DND-41 (cell line): ENCODE measurements around the gene MACO1.
"Not testable (repeated sequence)": the region's sequence is repeated elsewhere in the genome, so short reads cannot be mapped to it uniquely, and the experiment has no call there.

Experiments
- EZH2 ChIP-seq: IDR thresholded peaks from 3 replicates; pipeline ENCODE4 v1.6.1; 2012; ENCODE audit warnings: borderline replicate concordance, low read depth, mild to moderate bottlenecking, moderate library complexity, low read length, inconsistent platforms; ENCODE audit not compliant: severe bottlenecking
- TF ChIP-seq, protein P1 (sequence below): IDR thresholded peaks from 2 replicates; pipeline ENCODE4 v1.5.1; 2012; ENCODE audit warnings: borderline replicate concordance, low read length, moderate library complexity, mild to moderate bottlenecking; ENCODE audit not compliant: poor library complexity, severe bottlenecking; ENCODE audit errors: extremely low read depth

- TF ChIP-seq, protein P1, sequence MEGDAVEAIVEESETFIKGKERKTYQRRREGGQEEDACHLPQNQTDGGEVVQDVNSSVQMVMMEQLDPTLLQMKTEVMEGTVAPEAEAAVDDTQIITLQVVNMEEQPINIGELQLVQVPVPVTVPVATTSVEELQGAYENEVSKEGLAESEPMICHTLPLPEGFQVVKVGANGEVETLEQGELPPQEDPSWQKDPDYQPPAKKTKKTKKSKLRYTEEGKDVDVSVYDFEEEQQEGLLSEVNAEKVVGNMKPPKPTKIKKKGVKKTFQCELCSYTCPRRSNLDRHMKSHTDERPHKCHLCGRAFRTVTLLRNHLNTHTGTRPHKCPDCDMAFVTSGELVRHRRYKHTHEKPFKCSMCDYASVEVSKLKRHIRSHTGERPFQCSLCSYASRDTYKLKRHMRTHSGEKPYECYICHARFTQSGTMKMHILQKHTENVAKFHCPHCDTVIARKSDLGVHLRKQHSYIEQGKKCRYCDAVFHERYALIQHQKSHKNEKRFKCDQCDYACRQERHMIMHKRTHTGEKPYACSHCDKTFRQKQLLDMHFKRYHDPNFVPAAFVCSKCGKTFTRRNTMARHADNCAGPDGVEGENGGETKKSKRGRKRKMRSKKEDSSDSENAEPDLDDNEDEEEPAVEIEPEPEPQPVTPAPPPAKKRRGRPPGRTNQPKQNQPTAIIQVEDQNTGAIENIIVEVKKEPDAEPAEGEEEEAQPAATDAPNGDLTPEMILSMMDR, result not testable (repeated sequence)
- TF ChIP-seq EZH2, result not testable (repeated sequence)
Observed at GRCh38 chr1:25382543-25382942, 48.2 kb upstream of the MACO1 start.
